Right lobe of liver (tissue), 6 donors: ENCODE measurements around the gene MIP. TPM values are rescaled to one million over a fixed set of nuclear protein-coding genes. Genes with fewer than 3 reads are reported as not detected.
"Not testable (repeated sequence)": the region's sequence is repeated elsewhere in the genome, so short reads cannot be mapped to it uniquely, and the experiment has no call there.

ENCODE experiments used
- ATAC-seq, 4 donors: fragments of 200-7000 bp; cut with Tn5 transposase; one replicate each; pipeline ENCODE4 v1.9.1; 2020; ENCODE audit warnings: mild to moderate bottlenecking in 4 of 4, moderate library complexity in 4 of 4
- DNase-seq, 3 donors: peaks; one replicate each; pipeline ENCODE4 v3.0.0-alpha.2; 2020
- H3K27ac ChIP-seq, 3 donors: fragments of 200-600 bp; one replicate each; pipeline ENCODE4 v1.8.0; 2022
- H3K27me3 ChIP-seq, 2 donors: fragments of 200-600 bp; one replicate each; pipeline ENCODE4 v1.8.0; 2022
- H3K36me3 ChIP-seq, 4 donors: fragments of 200-600 bp; sonication (generic) in 1 of 4; one replicate each; pipeline versions ENCODE4 v1.5.1 to v1.8.0; 2017 to 2022; ENCODE audit warnings: control low read depth in 1 of 4
- H3K4me1 ChIP-seq, 4 donors: fragments of 200-600 bp; sonication (generic) in 1 of 4; one replicate each; pipeline versions ENCODE4 v1.5.1 to v1.8.0; 2017 to 2022; ENCODE audit warnings: control low read depth in 1 of 4
- H3K4me3 ChIP-seq, 3 donors: fragments of 200-600 bp; one replicate each; pipeline ENCODE4 v1.8.0; 2022
- H3K9me3 ChIP-seq, 4 donors: fragments of 200-600 bp; sonication (generic) in 1 of 4; one replicate each; pipeline versions ENCODE4 v1.5.1 to v1.8.0; 2017 to 2022; ENCODE audit warnings: control low read depth in 1 of 4
- CTCF ChIP-seq, 4 donors: fragments of 200-600 bp in 3 of 4; fragments of 450-650 bp in 1 of 4; IDR thresholded peaks; one replicate each; pipeline versions ENCODE4 v1.5.1 to v1.8.0; 2016 to 2022; ENCODE audit warnings: antibody characterized with exemption in 4 of 4, mild to moderate bottlenecking in 2 of 4
- POLR2A ChIP-seq: fragments of 450-650 bp; IDR thresholded peaks from one replicate; pipeline ENCODE4 v1.6.1; 2017; ENCODE audit warnings: antibody characterized with exemption, mild to moderate bottlenecking
- WGBS: methylation state at CpG from one replicate; pipeline ENCODE4 v1.1.6; 2018; ENCODE audit warnings: low coverage, low lambda C conversion rate; ENCODE audit not compliant: insufficient coverage; ENCODE audit errors: missing lambda C conversion rate; 5-methylcytosine and 5-hydroxymethylcytosine counted together
- intact Hi-C, 2 donors: fragments of 100-400 bp; cut with DNase I; formaldehyde crosslinking; loops; one replicate each; pipeline versions ENCODE4 v1.11.2 to v1.14.1; 2022
- total RNA-seq, 6 experiments: library from RNA; depleted of rRNA in 2 of 6; stranded (reverse); fragments of >200 nt in 2 of 6; fragmentation: NEBNext Ultra II Directional in 3 of 6; extraction: Animal tissue kit (Norgen Biotek cat#: 25700) in 3 of 6; gene quantifications; one replicate each; pipeline versions ENCODE4 v1.1.0 to v1.2.4, GENCODE V29; 2016 to 2023
- donor health status: DM: no; HTN: yes; CAD: no.
- donor health status: DM: no; HTN: no; CAD: no.
- donor health status: DM: no; HTN: no; CAD: no.
- donor health status: DM: no; HTN: yes; CAD: no.
- donor health status: DM: no; HTN: yes; CAD: no.

MIP gene
- total RNA-seq, 6 experiments from 2014 or later = 0.42 to 0.91 (median 0.76) TPM; not detected in 1

- Histone ChIP-seq H3K4me1 (no peaks in the 10 kb centered on the region), H3K27me3 (no peaks in the 10 kb centered on the region), H3K4me3 (no peak overlapping the region), H3K9me3 (no peaks in the 10 kb centered on the region), H3K27ac (no peak overlapping the region), H3K36me3 (no peaks in the 10 kb centered on the region)
- TF ChIP-seq CTCF (IDR thresholded peaks at IDR 0.05) (no peak), POLR2A (no peak)
- no peak for DNase-seq
- intact Hi-C loops = loop anchor here (10.0 kb wide), 1 partner anchor 95 kb away; no protein-coding TSS in a partner anchor
- WGBS = 96% methylated on average over 3 of the region's 3 CpGs
- ATAC-seq = no peak
Measured at GRCh38 chr12:56450241-56450640, 4.2 kb downstream of the MIP start.

- no peak for ATAC-seq
- WGBS = 37% methylated on average over 5 of the region's 5 CpGs
- intact Hi-C loops = no loop called here
Measured at GRCh38 chr12:56449622-56449984, 4.9 kb downstream of the MIP start.

GRCh38 chr12:56448860-56449621 lies 5.4 kb downstream of the MIP start, which contains the start of gene TIMELESS:
TSS of gene TIMELESS (minus strand) at chr12:56449426. CDS start at chr12:56434170, 15,256 bp downstream.
- TF ChIP-seq POLR2A = peak; percentile 75
- no peak for TF ChIP-seq CTCF (IDR thresholded peaks at IDR 0.05)
- peak; percentile 97 to 98 (median 98) for ATAC-seq
- no peaks in the 10 kb centered on the region for H3K36me3 ChIP-seq

More at GRCh38 chr12:56449622-56449984, 4.9 kb downstream of the MIP start:
- DNase-seq = no peak
- H3K27me3 ChIP-seq = no peaks in the 10 kb centered on the region
- TF ChIP-seq POLR2A (no peak), CTCF (IDR thresholded peaks at IDR 0.05) (no peak)
- H3K27ac ChIP-seq = peak overlapping the region; percentile 56 to 83 (median 71)
- H3K4me1 ChIP-seq = no peaks in the 10 kb centered on the region
- H3K36me3 ChIP-seq = no peaks in the 10 kb centered on the region
- H3K9me3 ChIP-seq = no peaks in the 10 kb centered on the region
- H3K4me3 ChIP-seq = peak overlapping the region; percentile 66 to 92 (median 77)

GRCh38 chr12:56443208-56443607 lies 11.2 kb downstream of the MIP start:
- 80% methylated on average over 1 of the region's 2 CpGs for WGBS

More at GRCh38 chr12:56448860-56449621, 5.4 kb downstream of the MIP start, which contains the start of gene TIMELESS:
- under 1% methylated on average over 14 of the region's 58 CpGs for WGBS
- peak; percentile 91 to 94 (median 92) for DNase-seq
- Histone ChIP-seq H3K27ac (peak within 1 kb of the TSS; percentile 56 to 83 (median 71)), H3K27me3 (no peaks in the 10 kb centered on the region), H3K4me3 (peak within 1 kb of the TSS; percentile 66 to 92 (median 77)), H3K4me1 (no peaks in the 10 kb centered on the region), H3K9me3 (no peaks in the 10 kb centered on the region)
- intact Hi-C loops = no loop called here

GRCh38 chr12:56437430-56438176 lies 16.9 kb downstream of the MIP start:
- TF ChIP-seq CTCF (IDR thresholded peaks at IDR 0.05) (no peak), POLR2A (no peak)
- Histone ChIP-seq H3K27me3 (no peaks in the 10 kb centered on the region), H3K4me1 (no peaks in the 10 kb centered on the region), H3K4me3 (no peak overlapping the region), H3K9me3 (no peaks in the 10 kb centered on the region), H3K36me3 (peaks cover 0 to 2% (median 0%) of the 10 kb centered on the region in 4 donors), H3K27ac (no peak overlapping the region)
- DNase-seq (no peak), ATAC-seq (no peak)
- intact Hi-C loops = no loop called here
- WGBS = 81% methylated on average over 10 of the region's 11 CpGs

More at GRCh38 chr12:56443208-56443607, 11.2 kb downstream of the MIP start:
- H3K27me3 ChIP-seq, H3K27ac ChIP-seq, H3K36me3 ChIP-seq, H3K4me3 ChIP-seq, H3K9me3 ChIP-seq, H3K4me1 ChIP-seq, intact Hi-C loops, DNase-seq, ATAC-seq: not testable (repeated sequence)
